Keratinocyte (primary cell): ENCODE data around the gene DNAJC11. TPM values are rescaled to one million over a fixed set of nuclear protein-coding genes. Genes with fewer than 3 reads are reported as not detected.
"Not testable (repeated sequence)": the region's sequence is repeated elsewhere in the genome, so short reads cannot be mapped to it uniquely, and the experiment has no call there.

ENCODE experiments used
- DNase-seq: peaks from one replicate; pipeline ENCODE4 v3.0.0-alpha.2; 2011; ENCODE audit warnings: low read depth, missing footprints, low spot score
- FAIRE-seq: peaks from 2 replicates; lab custom pipeline; 2011; peaks lifted over from hg19 to GRCh38; lab: Jason Lieb, UNC
- H2AFZ ChIP-seq: 2 replicates; pipeline ENCODE4 v1.6.0; 2012; ENCODE audit warnings: low read length, control low read depth, inconsistent platforms; ENCODE audit not compliant: control insufficient read depth
- H3K27ac ChIP-seq: 2 replicates; pipeline ENCODE4 v1.5.1; 2011; ENCODE audit warnings: low read length; ENCODE audit not compliant: control insufficient read depth, insufficient read depth
- H3K27me3 ChIP-seq: 3 replicates; pipeline ENCODE4 v1.6.0; 2011; ENCODE audit warnings: low read length; ENCODE audit not compliant: control insufficient read depth, insufficient read depth; ENCODE audit errors: extremely low read depth
- H3K36me3 ChIP-seq, 2 experiments: 2 replicates in 1 of 2; 3 replicates in 1 of 2; pipeline ENCODE4 v1.5.1; 2011; ENCODE audit warnings: low read length in 2 of 2, mild to moderate bottlenecking in 1 of 2; ENCODE audit not compliant: control insufficient read depth in 2 of 2, insufficient read depth in 2 of 2; ENCODE audit errors: extremely low read depth in 1 of 2
- H3K4me1 ChIP-seq: 3 replicates; pipeline ENCODE4 v1.5.1; 2011; ENCODE audit warnings: low read length; ENCODE audit not compliant: control insufficient read depth, insufficient read depth; ENCODE audit errors: extremely low read depth
- H3K4me2 ChIP-seq: 3 replicates; pipeline ENCODE4 v1.6.0; 2011; ENCODE audit warnings: low read depth, low read length; ENCODE audit not compliant: control insufficient read depth, insufficient read depth; ENCODE audit errors: extremely low read depth
- H3K4me3 ChIP-seq, 3 experiments: fragments of 200-600 bp in 1 of 3; sonication (generic) in 1 of 3; 2 replicates in 2 of 3; 3 replicates in 1 of 3; pipeline ENCODE4 v1.5.1; 2011 to 2016; ENCODE audit warnings: low read length in 3 of 3, mild to moderate bottlenecking in 3 of 3, control low read depth in 2 of 3, inconsistent platforms in 1 of 3, low read depth in 1 of 3, mixed read lengths in 1 of 3, mixed run types in 1 of 3, moderate library complexity in 1 of 3; ENCODE audit not compliant: control insufficient read depth in 2 of 3, insufficient read depth in 2 of 3; ENCODE audit errors: extremely low read depth in 1 of 3
- H3K79me2 ChIP-seq: 2 replicates; pipeline ENCODE4 v1.6.0; 2012; ENCODE audit warnings: low read length; ENCODE audit not compliant: control insufficient read depth, insufficient read depth
- H3K9ac ChIP-seq: 3 replicates; pipeline ENCODE4 v1.6.0; 2011; ENCODE audit warnings: low read length; ENCODE audit not compliant: control insufficient read depth, insufficient read depth; ENCODE audit errors: extremely low read depth
- H3K9me1 ChIP-seq: 3 replicates; pipeline ENCODE4 v1.6.0; 2011; ENCODE audit warnings: low read length; ENCODE audit not compliant: control insufficient read depth, insufficient read depth; ENCODE audit errors: extremely low read depth
- H3K9me3 ChIP-seq: 2 replicates; pipeline ENCODE4 v1.5.1; 2012; ENCODE audit warnings: low read depth, low read length; ENCODE audit not compliant: control insufficient read depth
- H4K20me1 ChIP-seq: 3 replicates; pipeline ENCODE4 v1.6.0; 2011; ENCODE audit warnings: low read length; ENCODE audit not compliant: control insufficient read depth, insufficient read depth; ENCODE audit errors: extremely low read depth
- EZH2 ChIP-seq: IDR thresholded peaks from one replicate; pipeline ENCODE4 v1.6.1; 2012; ENCODE audit warnings: inconsistent platforms, mild to moderate bottlenecking, low read length, moderate library complexity
- dilution Hi-C: fragments of 300-500 bp; cut with MboI; formaldehyde crosslinking; loops from one replicate; pipeline ENCODE4 v1.7.0; 2020; ENCODE audit warnings: low sequenced_read_pairs; ENCODE audit not compliant: extremely low pct_ligation_motif_present
- polyA plus RNA-seq, 5 experiments: library from polyadenylated mRNA; depleted of rRNA in 3 of 5; stranded (reverse) in 3 of 5; stranded (forward) in 1 of 5; unstranded in 1 of 5; fragments of >200 nt; gene quantifications; 1 replicate in 1 of 5; 2 replicates in 3 of 5; 3 replicates in 1 of 5; pipeline versions ENCODE4 v1.2.1 to v1.2.3, GENCODE V29; 2011 to 2012; ENCODE audit warnings: missing spikeins in 2 of 5, low read depth in 1 of 5, low replicate concordance in 1 of 5
- TF ChIP-seq, protein P1 (sequence below), 3 experiments: IDR thresholded peaks in 1 of 3; conservative IDR thresholded peaks in 1 of 3; optimal IDR thresholded peaks in 1 of 3; 2 replicates in 2 of 3; 3 replicates in 1 of 3; pipeline versions ENCODE3 to v1.5.1; 2011; ENCODE audit warnings: low read length in 3 of 3, mild to moderate bottlenecking in 3 of 3, moderate library complexity in 2 of 3, control low read depth in 1 of 3, inconsistent platforms in 1 of 3; ENCODE audit not compliant: insufficient read depth in 2 of 3; ENCODE audit errors: extremely low read depth in 1 of 3

The DNAJC11 gene
- polyA plus RNA-seq, 1 donor (not counting 4 experiments of a cell fraction or from before 2014, with no cell fraction given), result 40.8 TPM

DNA sequence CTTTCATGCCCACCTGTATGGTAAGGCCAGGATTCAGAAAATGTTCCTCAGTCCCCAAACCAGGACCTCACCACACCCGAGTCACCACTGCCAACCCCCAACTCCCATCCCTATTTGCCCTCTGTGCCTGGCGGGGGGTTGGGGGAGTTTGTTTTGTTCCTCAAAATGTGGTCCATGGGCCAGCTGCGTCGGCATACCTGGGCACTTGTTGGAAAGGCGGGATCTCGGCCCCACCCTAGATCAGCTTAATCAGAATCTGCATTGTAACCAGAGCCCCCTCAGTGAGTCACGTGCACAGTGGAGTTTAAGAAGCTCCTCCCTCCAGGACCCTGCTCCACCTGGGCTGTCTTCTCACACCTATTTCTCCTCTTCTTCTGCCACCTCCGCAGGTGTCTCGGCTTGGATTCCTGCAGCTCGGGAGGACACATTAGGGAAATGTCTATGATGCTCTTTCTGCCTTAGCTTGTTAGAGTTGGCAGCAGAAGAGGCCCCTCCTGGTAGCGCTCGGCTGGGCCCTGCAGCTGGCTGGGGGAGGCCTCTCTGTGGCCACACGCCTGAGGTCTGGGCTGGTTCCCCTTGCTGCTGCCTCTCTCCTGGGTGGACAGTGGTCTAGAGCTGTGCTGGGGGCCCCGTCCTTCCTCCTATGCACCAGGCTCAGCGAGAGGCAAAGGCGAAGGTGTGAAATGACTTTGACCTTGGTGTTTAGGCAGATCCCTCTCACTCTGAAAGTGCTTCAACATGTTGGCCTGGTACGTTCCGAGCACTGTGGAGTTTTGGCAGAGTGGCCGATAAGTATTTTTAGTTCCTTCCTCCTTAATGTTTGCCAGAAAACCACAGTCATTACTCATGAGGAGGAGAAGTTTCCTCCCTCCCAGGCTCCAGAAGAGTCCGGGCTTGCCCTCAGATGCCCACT lies 41.8 kb upstream of the DNAJC11 start:
- peak; percentile 11 for DNase-seq
- H3K4me2 ChIP-seq, result peak overlapping the region; percentile 53
- H3K27me3 ChIP-seq, result no peaks in the 10 kb centered on the region
- no peaks in the 10 kb centered on the region for H3K36me3 ChIP-seq
- H3K27ac ChIP-seq, result peak overlapping the region; percentile 48
- TF ChIP-seq, protein P1, sequence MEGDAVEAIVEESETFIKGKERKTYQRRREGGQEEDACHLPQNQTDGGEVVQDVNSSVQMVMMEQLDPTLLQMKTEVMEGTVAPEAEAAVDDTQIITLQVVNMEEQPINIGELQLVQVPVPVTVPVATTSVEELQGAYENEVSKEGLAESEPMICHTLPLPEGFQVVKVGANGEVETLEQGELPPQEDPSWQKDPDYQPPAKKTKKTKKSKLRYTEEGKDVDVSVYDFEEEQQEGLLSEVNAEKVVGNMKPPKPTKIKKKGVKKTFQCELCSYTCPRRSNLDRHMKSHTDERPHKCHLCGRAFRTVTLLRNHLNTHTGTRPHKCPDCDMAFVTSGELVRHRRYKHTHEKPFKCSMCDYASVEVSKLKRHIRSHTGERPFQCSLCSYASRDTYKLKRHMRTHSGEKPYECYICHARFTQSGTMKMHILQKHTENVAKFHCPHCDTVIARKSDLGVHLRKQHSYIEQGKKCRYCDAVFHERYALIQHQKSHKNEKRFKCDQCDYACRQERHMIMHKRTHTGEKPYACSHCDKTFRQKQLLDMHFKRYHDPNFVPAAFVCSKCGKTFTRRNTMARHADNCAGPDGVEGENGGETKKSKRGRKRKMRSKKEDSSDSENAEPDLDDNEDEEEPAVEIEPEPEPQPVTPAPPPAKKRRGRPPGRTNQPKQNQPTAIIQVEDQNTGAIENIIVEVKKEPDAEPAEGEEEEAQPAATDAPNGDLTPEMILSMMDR (optimal IDR thresholded peaks at IDR 0.05 in 1 of 3, IDR thresholded peaks at IDR 0.05 in 1 of 3, conservative IDR thresholded peaks at IDR 0.05 in 1 of 3; ENCODE audit: extremely low read depth in 1 of 3, insufficient read depth in 2 of 3, low read length in 3 of 3), result no peak
- TF ChIP-seq EZH2, result no peak
- no peaks in the 10 kb centered on the region for H3K9me3 ChIP-seq
- FAIRE-seq, result peak; percentile 98
- no peak overlapping the region for H3K9ac ChIP-seq
- H2AFZ ChIP-seq, result peak overlapping the region; percentile 76
- H3K4me1 ChIP-seq, result peaks cover 11% of the 10 kb centered on the region
- dilution Hi-C loops, result no loop called here
- H3K9me1 ChIP-seq, result no peaks in the 10 kb centered on the region
- H3K4me3 ChIP-seq, result peak overlapping the region in 2 of 3 experiments; percentile 3 to 13
- H4K20me1 ChIP-seq, result no peaks in the 10 kb centered on the region
- no peaks in the 10 kb centered on the region for H3K79me2 ChIP-seq

DNA sequence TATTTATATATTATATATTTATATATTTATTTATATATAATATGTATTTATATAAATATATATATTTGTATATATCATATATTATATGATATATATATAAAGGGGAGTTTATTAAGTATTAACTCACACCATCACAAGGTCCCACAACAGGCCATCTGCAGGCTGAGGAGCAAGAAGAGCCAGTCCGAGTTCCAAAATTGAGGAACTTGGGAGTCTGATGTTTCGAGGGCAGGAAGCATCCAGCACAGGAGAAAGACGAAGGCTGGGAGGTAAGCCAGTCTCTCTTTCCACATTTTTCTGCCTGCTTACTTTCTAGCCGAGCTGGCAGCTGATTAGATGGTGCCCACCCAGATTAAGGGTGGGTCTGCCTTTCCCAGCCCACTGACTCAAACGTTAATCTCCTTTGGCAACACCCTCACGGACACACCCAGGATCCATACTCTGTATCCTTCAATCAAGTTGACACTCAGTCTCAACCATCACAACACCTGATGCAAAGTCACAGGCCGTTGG lies 41.1 kb upstream of the DNAJC11 start:
- DNase-seq, FAIRE-seq, dilution Hi-C loops, H3K27me3 ChIP-seq, H3K9me3 ChIP-seq, H3K79me2 ChIP-seq, H3K9me1 ChIP-seq, H3K4me3 ChIP-seq, H3K36me3 ChIP-seq, H4K20me1 ChIP-seq, H3K27ac ChIP-seq, H3K9ac ChIP-seq: not testable (repeated sequence)
- Histone ChIP-seq H3K4me2 (peak overlapping the region; percentile 53), H2AFZ (peak overlapping the region; percentile 76), H3K4me1 (peaks cover 11% of the 10 kb centered on the region)
